HG03039 (cell line): ENCODE results near the gene ADD3.
"Not testable (repeated sequence)": the region's sequence is repeated elsewhere in the genome, so short reads cannot be mapped to it uniquely, and the experiment has no call there.

ENCODE experiments used
- ATAC-seq: cut with Tn5 transposase; IDR thresholded peaks from one replicate; pipeline ENCODE4 v1.9.1; 2021; ENCODE audit warnings: mild to moderate bottlenecking, moderate library complexity; ENCODE audit not compliant: unreplicated experiment

The ADD3 gene

DNA sequence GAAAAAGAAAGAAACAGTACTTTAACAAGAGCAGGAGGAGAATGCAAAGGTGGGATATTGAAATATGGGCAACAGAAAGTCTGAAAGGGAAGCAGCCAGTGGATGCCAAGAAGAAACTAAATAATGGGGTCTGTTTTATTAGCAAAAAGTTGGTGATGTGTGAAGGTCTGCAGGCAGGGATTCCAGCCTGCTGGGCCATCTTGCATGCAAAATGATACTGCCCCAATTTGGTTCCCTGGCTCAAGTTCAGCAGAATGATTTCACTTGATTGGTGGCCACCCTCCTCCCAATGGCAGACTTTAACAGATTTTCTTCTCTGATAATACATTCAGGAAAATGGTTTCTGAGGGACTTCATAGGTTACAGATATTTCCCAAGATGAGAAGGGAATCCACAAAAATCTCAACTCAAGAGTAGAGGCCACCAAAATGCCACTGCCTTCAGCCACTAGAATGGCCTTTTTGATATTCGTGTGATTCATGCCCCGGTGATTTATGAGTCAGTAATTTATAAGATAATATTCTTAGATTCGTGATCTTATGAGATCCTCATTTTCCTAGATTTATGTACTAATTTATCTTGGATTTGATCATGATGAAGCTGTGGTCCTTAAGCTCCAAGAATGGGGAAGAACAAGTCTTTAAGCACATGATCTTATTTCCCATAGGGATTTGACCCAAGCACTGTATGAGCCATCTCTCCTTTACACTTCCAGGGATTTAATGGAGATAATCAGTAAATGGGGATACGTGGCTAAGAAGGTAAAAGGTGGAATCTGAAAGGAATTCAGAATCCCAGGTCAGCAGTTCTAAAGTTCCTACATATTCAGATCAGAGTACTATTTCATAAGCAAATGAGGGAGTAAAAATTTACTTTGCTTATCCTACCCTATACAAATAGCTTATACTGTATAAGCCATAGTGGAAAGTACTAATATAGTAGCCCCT is 32.3 kb upstream of the ADD3 start:
- ATAC-seq, result no peak

DNA sequence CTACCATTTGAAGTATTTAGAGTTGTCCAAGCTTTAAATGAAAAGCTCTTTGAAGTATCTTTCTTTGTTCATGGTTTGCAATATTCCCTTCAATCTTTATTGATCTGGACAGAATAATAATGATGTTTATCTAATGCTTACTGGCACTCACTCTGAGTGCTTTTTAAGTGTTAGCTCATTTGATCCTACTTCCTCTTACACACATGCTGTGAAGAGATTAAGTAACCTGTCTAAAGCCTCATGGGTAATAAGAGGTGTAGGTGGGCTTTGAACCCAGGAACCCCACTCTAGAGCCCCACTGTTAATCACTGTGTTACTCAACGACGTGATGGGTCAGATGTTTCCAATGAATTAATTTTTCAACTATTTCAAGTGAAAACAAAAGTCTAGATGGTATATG is 31.1 kb upstream of the ADD3 start:
- no peak for ATAC-seq

- no peak for ATAC-seq
These were observed 30.4 kb upstream of the ADD3 start for GRCh38 chr10:109977382-109977806.

- no peak for ATAC-seq
These were observed 29.3 kb upstream of the ADD3 start for GRCh38 chr10:109978481-109978880.

DNA sequence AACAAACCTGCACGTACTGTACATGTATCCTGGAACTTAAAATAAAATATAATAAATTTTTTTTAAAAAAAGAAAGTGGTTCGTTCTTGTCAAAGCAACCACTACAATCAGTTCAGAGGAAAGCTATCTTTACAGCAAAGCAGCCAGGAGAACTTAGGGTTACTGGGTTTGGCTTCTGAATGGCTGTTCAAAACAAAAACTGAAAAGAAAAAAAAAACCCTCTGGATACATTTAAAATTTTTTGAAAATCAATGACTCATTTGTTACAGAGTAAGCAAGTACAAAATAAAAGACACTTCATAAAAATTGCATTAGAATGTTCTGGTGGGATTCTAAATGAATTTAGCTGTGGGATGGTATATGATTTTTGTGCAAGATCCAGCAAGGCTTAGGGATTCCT is 28.6 kb upstream of the ADD3 start:
- ATAC-seq, result no peak

- ATAC-seq, result no peak
These were observed 26.1 kb upstream of the ADD3 start for GRCh38 chr10:109981650-109982049.

DNA sequence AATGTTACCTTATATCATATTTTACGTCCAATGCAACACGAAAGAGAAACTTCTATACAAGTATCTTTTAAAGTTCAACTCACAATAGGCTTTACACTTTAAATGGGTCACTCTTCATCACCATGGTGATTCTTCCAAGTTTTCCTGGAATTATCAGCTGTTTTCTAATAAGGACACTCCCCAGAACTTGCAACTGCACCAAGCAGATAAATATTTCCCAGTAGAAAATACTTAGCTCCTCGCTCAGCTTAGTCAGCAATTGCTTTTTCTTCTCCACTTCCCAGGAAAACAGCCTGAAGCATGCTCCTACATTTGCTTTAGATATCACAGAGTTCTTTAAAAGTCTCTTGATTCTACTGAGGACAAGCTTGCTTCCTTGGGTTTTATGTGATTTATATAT is 25.7 kb upstream of the ADD3 start:
- ATAC-seq, result no peak

GRCh38 chr10:109982812-109983211 is 25.0 kb upstream of the ADD3 start:
- ATAC-seq, result no peak

GRCh38 chr10:109984013-109984412 is 23.8 kb upstream of the ADD3 start:
- no peak for ATAC-seq

DNA sequence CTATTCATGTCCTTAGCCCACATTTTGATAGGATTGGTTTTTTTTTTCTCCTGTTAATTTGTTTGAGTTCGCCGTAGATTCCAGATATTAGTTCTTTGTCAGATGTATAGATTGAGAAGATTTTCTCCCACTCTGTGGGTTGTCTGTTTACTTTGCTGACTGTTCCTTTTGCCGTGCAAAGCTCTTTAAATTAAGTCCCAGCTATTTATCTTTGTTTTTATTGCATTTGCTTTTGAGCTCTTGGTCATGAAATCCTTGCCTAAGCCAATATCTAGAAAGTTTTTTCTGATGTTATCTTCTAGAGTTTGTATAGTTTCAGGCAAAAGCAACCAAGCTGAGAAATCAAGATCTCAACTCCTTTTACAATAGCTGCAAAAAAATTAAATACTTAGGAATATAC is 22.0 kb upstream of the ADD3 start:
- not testable (repeated sequence) for ATAC-seq

- ATAC-seq, result no peak
These were observed 20.2 kb upstream of the ADD3 start for GRCh38 chr10:109987452-109988211.

- ATAC-seq, result no peak
These were observed 19.6 kb upstream of the ADD3 start for GRCh38 chr10:109988212-109988596.

- no peak for ATAC-seq
These were observed 16.4 kb upstream of the ADD3 start for GRCh38 chr10:109991266-109991855.

DNA sequence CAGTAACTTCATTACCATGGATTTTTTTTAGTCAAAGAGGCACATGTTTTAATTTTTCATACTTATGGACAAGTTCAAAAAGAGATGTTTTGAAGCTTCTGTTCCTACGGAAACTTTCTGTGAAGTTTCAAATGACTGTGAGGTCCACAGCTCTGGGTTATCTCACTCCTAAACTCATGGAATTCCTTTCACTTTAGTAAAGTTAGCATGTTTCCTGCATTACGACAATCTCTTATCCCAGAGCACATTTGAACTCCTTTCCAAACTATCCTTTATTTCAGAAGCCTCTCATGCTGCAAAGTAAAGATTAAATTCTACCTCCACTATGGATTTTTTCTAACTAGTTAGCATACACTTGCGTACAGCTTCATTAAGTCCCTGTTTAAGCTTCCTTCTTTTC is 15.3 kb upstream of the ADD3 start:
- no peak for ATAC-seq

GRCh38 chr10:109993551-109994330 is 14.0 kb upstream of the ADD3 start:
- ATAC-seq, result no peak

GRCh38 chr10:109994711-109995577 is 12.8 kb upstream of the ADD3 start:
- ATAC-seq, result no peak

GRCh38 chr10:109995595-109995994 is 12.2 kb upstream of the ADD3 start:
- no peak for ATAC-seq

DNA sequence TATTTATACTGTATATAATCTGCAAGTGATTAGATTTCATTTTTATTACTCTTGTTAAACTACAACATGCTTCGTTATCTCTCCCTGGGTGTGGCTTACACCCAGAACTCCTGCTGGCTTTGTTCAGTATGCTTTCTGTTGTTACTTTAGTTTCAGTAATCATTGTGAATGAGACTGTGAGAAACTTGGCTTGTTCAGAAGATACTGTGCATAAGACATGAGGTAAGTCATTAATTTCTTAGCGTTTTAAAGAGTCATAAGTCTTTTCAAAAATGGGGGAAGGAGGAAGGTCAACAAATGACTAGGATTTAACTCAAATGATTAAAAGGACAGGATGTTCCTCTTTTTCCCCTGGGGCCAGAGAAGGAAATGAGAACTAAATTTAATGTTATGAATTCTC is 11.6 kb upstream of the ADD3 start:
- no peak for ATAC-seq

DNA sequence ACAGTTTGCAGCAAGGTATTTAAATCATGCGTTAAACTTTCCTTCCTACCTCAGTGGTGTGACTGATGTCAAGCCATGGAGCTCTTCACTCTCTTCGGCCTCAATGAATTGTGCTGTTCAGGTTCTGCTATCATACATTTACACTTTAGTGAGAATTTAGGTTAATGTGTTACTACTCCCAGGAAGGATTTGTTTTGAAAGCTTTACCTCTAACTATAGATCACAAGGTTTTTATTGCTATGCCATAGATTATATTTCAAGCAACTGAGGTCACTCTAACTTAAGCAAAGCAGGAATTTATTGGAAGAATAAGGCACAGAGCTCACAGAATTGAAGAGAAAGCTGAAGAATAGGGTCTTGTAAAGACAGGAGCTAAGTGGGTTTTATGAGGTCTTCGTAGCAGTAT is 11.0 kb upstream of the ADD3 start:
- no peak for ATAC-seq

DNA sequence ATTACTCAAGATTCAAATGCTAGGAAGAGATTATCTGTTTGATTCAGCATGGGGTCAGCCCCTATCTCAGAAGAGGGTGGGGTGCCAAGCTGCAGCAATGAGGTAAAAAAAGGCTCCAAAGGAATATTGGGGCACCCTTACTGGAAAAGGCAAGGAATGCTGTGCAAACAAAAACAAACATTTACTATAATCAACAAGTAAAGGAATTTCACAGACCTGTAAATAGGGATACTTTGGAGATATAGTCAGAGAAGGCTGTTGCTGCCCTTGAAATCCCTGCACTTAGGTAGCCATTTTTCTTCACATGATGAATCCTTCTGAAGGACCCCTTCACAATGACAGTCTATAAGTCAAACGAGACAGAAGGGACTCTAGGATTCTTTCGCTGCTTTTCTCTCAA is 10.6 kb upstream of the ADD3 start:
- ATAC-seq, result no peak
